GM21526 (cell line): ENCODE results near the gene HDAC10.

Source experiments
- ATAC-seq: cut with Tn5 transposase; IDR thresholded peaks from one replicate; pipeline ENCODE4 v1.9.1; 2021; ENCODE audit warnings: moderate library complexity; ENCODE audit not compliant: unreplicated experiment, low FRiP score

HDAC10 gene

DNA sequence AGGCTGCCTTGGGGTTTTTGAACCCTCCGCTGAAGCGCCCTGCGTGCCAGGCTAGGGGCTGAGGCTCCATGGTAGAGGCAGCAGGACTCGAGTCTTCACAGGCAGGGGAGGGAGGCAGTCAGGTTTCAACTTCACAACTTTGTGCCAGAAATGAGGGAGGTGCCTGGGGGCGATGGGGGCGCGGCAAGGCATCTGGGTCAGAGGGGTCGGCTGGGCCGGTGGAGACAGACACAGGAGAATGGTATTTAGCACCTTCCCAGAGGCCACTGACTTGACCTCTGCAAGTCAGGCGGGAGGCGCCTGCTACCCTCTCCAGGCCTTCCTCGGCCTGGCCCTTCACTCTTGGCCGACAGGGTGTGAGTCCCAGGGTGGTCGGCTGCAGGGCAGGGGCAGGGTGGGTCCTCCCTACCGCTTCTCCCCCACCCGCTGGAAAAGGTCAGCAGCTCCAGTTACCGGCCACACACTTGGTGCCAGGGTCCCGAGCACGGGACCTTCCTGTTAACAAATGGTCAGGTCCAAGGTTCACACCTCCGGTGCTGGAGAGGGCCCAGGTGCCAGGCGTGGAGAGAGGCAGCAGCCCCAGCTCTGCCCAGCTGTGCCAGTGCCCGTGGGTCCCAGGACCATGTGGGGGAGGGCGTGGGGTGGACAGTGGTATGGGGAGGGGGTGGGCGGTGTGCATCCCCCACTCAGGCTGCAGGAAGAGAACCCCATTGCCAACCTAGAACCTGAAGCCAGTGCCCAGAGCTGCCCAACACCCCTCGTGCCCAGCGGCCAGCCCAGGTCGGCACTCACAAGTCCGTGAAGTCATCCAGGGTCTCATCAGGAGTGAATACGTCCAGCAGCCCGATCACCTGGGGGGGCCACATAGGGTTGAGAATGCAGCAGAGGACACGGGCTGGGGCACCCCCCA is 6.6 kb upstream of the HDAC10 start:
- ATAC-seq = no peak

DNA sequence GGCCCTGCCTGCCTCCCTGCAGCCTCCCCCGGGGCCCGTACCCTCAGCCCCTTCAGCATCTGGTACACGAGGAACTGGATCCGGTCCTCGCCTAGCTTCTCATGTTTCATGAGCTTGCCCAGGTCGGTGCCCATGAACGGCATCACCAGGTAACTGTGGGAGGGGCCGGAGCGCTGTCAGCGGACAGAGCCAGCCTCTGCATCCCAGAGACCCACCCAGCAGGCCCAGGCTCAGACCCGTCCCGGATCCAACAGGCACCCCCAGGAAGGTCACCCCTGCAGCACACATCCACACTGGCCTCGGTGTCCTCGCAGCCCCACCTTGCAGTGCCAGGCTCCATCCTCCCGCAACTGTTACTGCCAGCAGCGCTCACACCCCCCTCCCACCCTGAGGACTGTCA is 6.0 kb upstream of the HDAC10 start:
- ATAC-seq = no peak

DNA sequence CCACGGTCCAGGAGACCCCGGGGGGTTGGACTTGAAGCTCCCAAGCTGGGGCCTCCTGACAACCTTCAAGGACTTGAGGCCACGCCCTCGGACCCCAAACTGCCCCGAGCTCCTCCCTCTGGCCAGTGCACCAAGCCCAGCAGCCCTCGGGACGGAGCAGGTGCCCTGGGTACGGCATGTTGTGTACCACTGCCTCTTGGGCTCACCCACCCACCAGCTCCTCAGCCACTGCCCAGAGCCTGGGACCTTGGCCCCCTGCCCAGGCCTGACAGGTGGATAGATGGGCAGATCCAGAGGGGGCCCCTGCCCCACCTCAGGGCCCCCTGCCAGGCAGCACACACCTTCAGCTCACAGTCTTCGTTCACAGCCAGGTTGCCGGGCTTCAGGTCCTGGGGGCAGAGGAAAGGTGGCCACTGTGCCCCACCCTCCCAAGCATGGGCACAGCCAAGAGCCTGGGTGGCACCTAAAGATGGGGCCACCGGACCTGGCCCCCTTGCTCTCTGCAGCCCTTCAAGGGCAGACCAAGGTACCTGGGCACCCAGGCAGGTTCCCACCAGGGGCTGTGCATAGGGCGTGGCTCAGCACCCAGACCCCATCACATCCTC is 5.3 kb upstream of the HDAC10 start:
- no peak for ATAC-seq

DNA sequence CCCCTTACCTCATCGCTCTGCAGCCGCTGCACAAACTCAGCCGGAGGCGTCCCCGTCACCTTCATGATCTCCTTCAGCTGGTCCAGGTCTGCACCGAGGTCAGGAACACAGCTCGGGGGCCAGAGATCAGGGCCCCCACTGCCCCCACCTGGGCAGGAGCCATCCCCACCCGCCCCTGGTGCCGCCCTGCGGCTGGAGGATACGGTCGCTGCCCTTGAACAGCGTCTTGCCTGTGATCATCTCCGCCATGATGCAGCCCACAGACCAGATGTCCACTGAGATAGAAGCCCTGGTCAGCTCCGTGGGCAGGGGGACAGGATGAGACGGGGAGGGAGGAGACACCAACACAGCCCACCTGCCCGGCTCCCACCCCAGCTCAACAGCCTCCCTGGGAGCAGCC is 4.5 kb upstream of the HDAC10 start:
- no peak for ATAC-seq

DNA sequence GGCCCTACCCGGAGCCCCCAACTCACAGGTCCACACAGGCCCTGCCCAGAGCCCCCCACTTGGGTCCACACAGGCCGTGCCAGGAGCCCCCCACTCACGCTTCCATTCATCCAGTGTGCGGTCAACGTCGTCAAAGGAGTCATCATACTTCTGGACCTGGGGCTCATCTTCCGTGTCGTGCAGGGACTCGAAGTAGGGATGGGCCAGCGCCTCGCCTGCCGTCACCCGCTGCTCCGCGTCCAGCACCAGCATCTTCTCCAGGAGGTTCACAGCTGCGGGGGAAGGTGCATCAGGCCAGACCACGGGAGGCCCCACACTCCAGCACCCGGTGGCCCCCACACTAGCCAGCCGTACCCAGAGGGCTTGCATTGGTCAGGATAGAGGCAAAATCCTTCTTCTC is 4.0 kb upstream of the HDAC10 start:
- ATAC-seq = no peak

DNA sequence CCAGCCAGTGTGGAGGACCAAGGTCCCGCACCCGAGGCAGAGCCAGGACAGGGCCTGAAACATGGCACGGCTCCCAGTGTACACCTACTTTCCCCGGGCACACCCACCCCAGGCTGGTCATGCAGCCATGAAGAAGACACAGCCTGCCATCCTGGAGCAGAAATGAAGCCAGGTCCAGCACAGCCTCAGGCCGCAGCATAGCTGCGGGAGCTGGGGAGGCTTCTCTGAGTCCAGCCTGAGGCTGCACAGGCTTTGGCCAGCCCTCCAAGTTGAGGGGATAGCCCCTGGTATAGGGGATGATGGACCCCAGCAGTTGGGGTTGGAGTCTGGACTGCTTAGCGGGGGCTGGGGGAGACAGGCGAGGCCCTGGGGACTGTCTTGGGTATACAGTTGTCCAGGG is 2.9 kb upstream of the HDAC10 start:
- ATAC-seq = no peak

DNA sequence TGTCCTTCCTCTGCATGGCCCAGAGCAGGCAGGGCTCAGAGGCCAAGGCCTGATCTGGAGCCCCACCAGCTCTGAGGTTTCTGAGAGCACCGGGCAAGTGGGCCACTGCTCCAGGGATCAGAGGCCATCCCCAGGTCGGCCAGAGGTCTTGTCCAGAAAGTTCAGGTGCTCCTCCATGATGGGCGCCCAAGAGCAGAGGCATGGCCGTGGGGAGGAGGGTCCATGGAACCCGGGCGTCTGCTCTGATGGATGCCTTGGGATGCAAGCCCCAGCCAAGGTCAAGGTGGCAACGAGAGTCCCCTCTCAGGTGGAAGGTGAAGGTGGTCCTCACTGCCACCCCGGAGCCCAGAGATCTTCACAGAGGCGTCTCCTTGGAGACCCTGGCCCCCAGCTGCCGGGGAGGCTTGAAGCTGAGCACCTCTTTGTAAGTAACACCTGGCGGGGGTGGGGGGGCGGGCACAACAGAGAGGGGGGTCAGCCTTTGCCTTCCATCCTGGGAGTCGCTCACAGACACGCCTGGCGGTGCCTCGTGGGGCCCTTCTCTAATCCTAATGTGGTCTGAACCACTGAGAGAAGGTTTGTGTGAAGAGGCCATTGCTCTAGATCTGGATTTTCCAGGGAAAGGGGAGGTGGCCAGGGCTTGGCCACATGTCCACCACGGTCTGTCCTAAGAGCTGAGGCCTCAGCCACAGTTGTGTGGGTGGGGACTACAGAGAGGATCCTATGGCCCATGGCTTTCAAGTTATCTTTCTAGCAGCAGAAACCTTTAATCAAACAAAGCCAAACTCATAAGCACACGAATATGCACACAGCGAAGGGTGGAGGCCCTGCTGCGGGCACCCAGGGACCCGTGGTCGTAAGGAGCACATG is 2.2 kb upstream of the HDAC10 start:
- ATAC-seq = no peak

DNA sequence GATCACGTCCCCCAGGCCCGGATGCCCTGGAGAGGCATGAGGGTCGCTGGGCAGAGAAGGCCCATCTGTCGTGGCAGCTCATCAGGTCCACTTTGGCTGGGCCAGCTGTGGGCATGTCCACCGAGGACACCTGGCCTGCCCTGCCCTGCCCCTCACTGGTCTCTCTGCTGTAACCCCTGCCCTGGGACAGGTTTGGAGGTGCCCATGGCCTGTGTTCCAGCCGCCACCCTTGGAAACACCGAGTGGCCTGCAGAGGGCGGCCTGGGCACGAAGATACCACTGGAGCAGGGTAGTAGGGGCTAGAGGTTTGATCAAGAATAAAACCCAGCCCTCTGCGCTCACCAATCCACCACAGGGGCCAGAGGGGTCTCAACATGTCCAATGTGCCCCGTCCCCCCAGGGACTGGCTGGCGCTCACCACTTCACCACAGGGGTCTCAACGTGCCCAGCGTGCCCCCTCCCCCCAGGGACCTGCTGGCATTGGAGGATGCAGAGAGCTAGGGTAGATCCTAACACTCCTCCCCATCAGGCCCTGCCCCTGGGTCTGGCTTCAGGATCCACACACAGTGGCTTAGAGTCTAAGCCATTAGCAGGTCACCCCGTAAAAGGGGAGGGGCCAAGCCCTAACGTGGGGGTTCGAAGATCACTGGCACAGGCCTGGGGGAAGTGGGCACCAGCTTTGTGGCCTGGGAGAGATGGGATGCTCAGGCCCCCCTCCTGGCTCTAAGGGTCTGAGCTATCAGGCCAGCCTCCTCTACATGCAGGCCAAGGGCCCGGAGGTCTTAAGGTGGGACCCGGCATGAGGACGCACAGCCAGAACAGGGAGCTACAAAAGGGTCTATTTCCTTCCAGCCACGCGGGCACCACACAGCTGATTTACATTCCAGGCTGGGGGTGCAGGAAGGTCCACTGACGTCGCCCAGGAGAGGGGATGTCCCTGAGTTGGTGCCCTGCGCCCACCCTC is 1.3 kb upstream of the HDAC10 start:
- no peak for ATAC-seq

DNA sequence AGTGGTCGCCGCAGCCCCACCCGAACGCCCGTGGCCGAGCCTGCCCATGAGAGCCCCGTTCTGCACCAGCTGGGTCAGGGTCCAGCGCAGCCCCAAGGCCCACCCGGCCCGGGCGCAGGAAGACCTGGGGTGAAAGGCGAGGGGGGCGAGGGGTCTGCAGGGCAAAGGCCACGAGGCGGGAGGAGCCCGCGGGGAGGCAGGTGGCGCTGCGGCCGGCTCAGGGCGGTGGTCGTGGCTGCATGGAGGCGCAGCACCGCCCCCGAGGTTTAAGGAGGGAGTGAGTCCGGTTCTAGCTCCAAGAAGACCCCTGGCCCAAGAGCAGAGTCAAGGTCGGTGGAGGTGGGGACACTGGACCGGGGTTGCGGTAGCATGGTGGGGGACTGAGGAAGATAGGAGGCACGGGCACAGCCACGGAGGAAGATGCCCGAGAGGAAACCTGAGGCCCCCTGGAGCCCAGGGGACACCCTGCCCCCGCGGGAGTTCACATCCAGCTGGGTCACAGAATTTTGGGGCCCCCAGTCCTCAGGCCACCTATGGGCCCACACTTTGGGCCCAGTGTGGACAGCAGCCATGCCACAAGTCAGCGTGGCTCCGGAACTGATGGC is 514 bp upstream of the HDAC10 start:
- no peak for ATAC-seq

DNA sequence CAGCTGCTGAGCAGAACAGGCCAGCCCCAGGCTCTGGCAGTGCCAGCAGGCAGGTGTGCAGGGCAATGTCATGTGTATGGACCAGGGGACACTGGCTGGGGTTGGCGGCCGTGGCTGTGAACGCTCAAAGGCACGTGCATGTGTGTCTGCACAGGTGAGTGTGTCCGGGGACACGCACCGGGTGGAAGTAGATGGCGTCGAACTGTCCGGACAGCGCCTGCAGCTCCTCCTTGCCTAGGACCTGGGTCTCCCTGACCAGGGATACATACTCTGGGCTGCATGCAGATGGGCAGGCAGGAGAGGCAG is 863 bp downstream of the HDAC10 start:
- ATAC-seq = no peak

DNA sequence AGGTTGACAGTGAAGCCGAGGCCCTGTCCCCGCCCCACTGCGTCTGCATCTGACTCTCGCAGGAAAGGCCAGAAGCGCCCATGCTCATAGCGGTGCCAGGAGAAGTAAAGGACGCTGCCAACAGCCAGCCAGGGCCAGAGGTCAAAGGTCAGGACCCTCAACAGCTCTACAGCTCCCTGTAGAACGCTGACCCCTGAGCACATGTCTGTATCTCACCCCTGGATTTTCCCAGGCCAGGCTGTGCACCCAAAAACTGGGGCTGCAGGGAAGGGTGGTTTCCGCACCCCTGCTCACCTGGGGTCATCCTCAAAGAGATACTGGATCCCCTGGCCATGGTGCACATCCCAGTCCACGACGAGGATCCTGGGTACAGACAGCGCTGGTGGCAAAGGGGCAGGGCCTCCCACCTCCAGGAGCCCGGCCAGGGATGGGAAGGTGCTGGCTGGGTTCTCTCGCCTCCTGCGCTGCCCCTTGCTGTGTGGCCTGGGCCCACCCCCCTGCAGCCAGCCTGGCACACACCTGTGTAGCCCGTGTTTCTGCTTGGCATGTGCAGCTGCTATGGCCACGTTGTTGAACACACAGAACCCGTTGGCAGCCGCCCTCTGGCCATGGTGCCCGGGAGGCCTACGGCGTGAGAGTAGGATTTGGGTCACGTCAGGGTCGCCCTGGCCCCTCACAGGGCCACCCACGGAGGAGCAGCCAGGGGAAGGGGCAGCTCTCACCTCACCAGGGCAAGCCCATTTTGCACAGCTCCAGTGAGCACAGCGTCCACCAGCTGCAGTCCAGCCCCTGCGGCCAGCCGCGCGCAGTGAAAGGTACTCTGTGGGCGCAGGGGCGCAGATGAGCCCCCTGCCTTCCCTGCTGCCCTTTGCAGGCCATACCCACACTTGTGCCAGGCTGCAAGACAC is 1.5 kb downstream of the HDAC10 start:
- no peak for ATAC-seq

DNA sequence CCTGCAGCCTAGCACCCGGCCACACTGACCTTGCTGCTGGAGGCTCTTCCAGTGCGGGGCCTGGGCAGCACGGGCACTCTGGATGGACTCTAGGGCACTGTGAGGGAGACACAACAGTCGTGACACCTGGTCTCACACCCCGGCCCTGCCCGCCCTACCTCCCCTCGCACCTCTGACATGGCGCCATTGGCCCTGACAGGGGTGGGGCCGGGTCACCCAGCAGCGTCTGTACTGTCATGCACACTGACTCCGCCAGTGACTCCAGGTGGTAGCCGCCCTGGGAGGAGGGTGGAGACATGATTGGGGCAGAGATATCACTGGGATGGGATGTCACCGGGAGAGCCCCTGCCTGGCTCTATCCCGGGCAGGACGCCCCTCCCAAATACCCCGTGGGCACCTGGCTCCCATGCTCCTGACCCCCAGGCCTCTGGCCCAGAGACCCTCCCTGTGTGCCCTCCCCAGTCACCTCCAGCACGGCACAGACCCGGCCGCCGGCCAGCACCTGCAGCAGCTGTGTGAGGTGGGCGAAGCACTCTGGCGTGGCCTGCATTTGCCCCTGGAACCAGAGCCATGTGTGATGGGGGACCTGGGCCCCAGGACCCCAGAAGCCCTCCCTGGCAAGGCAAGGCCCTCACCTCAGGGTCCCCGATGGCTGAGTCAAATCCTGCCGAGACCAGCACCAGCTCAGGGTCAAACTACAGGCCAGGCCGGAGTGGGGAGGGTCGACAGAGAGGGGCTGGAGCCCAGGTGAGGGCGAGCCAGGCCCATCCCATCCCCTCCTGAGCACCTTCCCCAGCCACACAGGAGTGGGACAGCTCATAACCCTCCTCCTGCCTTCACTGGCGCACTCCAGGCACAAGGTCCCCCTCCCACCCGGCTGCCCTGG is 2.6 kb downstream of the HDAC10 start:
- no peak for ATAC-seq

DNA sequence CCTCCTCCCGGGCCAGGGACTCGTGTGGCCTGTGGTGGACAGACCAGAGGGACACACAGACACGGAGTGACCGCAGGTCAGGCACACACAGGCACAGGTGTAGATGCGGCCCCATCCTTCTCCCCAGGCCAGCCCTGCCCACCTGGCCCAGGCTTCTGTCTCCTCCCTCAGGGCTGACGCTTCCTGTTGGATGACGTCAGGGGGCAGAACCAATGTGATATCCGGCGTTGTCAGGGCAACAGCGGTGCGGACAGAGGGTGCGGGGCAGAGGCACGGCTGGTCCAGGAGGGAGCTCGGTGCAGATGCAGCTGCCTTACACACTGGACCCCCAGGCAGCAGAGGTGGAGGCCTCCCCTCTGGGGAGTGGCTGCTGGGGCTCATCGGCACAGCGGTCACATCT is 3.3 kb downstream of the HDAC10 start:
- ATAC-seq = no peak

DNA sequence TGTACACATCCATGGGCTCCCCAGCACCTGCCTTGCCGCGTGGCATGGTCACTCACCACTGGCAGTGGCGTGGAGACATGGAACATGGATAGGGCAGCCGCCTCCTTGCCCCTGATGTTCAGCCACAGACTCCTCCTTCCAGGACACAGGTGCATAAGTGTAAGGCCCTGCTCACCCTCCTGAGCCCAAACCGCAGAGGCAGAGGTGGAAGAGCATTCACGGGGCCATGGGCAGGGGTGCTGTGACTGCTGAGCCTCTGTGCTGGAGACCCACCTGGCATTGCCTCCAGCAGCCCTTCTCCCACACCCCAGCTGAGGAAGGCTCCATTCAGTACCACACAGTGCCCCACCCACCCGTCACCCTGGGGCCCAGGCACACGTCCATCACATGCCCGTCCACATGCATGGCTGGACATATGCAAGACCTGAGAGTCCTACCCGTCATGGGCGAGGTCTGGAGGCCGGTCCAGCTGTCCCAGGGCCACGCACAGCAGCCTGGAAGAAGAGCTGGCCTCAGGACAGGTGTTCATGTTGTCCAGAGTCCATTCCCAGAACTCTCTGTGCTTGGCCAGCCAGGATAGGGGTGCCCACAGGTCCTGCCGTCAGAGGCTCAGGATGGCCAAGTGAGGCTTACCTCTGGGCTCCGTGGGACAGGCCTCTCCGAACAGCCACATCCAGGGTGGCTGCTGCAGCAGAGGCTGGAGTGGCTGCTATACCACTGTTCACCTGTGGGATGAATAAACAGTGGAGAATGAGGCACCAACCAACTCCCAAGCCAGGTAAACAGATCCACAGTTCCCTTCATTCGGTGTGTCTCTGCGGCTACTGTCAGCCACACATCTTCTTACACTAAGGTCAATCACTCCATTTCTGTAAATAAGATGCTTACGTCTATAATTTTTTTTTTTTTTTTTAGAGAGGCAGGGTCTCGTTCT is 4.6 kb downstream of the HDAC10 start:
- no peak for ATAC-seq

DNA sequence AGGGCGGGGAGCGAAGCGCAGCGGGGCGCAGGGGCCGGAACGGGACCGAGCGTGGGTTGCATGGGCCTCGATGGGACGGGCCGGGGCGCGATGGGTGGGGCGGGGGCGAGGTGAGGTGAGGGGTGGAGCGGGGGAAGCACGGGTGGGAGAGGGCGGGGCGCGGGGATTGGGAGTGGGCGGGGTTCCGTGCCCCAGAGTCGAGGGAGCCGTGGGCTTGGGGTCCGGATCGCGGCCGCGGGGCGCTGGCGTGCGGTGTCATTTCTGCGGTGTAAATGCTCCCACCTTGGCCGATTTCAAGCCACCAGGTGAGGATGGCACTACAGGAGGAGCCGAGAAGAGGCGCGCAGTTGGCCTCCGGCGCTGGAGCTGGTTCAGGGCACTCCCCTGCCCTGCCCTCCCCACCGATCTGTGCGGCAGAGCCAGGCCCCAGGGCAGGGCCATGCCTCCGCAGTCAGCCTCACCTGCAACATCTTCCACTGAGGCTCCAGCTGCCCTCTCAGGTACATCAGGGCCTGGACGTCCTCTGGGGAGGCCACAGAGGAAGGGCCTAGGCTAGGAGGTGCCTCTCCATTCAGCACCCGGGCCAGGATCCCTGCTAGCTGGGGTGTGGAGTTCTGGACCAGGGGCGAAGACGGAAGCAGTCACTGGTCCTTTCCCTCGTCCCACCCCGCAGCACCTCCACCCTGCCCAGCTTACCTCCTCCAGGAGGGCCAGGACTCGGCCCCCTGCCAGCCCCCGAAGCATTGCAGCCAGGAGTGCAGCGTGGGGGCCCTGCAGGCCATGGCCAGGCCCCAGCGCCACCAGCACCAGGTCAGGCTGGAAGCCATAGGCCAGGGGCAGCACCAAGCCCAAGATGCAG is 5.6 kb downstream of the HDAC10 start:
- no peak for ATAC-seq
